Measurements from ENCODE around the gene SLC6A6.
"Not testable (repeated sequence)": the region's sequence is repeated elsewhere in the genome, so short reads cannot be mapped to it uniquely, and the experiment has no call there.

SLC6A6 gene

DNA sequence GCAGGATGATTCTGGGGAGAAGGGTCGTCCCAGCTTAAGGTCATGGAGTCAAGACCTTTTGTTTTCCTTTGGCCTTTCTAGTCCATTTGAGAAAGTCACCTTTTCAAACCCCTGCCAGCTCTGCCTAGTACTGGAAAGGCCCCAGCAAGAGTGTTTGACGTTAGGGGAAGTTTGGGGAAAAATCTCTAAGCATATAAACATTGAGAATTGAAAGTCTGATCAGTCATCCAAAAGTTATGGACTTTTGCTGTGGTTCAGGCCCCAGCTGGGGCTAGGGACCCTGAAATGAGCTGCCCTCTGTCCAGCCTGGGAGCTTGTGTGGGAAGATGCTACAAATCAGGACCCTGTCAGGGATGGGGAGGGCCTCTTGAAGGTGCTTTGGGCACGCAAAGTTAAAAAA is 21.6 kb downstream of the SLC6A6 start:
- peak; percentile 74 for DNase-seq

DNA sequence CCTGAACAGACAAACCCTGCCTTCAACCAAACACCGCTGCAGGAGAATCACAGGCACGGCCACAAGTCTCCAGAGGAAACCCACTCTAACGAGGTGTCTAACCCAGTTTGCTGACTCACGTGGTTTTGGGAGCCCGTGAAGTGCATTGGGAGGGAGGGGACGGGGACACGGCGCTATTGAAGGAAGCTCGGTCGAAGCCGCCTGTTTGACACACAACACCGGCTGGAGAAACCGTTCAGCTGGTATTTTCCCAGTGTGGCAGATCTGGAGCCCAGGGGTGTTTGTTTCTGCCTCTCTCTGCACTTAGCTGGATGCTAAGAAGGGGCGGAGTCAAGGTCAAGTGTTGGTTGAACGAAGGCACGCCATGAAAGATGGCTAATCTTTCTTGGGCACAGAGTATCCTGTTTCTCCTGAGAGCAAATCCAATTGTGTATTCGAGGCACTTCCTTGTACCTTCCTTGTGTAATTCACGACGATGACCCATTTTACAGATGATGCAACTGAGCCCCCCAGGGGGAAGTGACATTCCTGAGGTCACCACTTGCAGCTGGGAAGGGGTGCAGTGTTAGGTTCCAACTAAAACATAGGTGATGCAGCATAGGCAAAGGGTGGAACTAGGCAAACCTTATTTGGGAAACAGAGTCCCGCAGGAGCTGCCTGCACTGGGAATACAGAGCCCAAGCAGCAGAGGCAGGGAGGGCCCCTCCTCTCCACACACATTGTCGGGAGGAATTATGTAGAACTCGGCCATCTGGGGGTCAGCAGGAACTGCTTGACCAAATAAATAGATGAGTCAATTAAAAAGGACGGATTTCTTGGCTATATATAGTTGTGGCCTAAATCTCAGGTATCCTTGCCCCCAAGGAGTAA is 22.5 kb downstream of the SLC6A6 start:
- DNase-seq: peak; percentile 69

DNA sequence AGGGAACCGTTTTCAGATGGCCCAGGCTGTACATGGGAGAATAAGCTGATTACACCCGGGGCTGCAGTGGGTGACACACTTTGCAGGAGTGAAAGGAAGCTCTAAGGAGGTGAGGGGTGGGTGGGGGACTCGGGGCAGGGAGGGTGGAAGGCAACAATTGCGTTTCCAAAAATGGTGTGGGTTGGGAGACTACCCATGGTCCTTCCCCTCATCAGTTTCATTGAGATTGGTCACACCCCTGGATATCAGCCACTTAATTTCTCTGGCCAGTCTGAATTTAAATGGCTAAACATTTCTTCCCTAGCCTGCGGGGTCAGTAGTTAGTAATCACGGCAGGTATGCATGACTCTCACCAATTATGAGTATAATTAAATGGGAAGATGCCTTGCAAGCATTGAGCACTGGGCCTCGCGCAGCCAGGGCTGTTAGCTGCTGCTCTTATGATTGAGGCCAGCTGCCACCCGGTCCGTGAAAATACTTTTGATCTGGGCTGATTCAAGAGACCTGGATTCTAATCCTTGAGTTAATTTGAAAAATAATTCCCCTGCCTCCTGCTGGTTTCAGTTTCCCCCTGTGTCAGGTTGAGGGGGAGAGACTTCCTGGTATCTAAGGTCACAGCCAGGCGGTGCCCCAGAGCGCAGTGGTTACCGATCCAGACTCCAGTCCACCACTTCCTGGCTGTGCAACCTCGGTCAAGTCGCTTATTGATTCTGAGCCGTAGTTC is 23.3 kb downstream of the SLC6A6 start:
- DNase-seq: peak; percentile 86

DNA sequence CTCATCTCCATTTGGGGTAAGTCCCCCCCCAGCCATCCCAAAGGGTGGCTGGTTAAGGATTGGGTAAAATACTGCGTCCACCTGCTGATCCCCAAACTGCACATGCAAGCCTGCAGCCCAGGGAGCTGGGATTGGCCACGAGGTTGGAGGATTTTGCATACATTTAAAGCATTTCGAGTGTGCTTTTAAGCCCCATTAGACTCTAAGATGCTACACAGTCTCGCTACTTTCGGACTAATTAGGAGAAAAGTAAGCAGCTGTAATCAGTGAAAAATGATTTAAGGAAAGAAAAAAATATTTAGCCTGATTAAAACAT is 23.9 kb downstream of the SLC6A6 start:
- no peak for DNase-seq

DNA sequence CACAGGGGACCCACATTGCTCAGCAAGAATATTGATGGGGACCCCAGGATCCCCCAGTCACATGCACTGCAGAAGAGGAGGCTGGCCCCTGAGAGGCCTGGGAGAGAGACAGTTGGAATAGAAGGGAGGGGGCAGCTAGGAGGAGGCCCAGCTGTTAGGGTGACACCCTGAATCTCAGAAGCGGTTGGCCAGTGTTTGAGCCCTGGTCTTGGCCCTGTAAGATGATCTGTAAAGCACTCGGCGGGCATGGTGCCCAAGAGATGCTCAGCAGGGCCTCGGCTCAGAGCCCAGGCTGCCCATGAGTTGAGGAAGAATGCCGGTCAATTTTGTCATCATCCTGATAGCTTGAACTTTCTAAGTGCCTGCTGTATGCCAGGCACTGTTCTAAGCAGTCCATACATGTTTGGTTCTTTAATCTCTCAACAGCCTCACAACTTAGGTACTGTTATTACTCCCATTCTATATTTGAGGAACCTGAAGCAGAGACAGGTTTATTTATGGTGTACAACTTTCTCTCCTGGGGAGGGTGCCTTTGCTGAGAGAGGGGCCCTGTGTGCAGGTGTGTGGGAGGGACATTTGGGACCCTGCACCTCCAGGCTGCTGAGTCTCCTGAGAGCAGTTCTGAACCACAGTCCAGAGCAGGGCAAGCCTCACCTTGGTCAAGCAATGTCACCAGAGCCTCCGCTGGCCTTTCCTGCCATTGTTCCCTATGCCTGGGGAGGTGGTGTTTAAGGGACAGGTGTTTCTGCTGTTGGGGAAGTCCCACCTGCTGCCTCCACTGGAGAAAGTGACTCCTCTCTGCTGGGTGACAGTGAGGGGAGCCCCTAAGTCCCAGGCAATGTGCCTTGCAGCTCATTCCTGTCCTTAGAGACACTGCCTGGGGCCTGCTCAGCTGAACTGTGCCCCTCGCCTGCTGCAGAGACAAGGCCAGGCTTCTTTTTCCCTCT is 26.0 kb downstream of the SLC6A6 start:
- no peak for DNase-seq

DNA sequence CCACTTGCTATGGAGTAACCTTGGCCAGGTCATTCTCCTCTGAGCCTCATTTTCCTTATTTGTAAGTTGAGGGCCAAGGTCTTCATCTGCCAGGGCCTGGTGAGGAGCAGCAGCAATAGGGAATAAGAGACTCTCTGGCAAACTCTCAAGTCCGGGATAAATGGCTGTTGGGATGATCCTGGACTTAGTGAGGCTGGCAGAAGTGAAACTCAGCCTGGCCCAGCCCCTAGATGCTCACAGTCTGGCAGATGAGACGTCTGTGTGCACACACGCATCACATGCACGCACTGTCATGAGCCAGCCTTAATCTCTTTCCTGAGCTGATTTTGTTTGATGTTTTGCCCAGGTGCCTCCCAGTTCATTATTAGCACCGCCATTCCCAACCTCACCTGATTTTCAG is 26.8 kb downstream of the SLC6A6 start:
- DNase-seq: peak; percentile 89

DNA sequence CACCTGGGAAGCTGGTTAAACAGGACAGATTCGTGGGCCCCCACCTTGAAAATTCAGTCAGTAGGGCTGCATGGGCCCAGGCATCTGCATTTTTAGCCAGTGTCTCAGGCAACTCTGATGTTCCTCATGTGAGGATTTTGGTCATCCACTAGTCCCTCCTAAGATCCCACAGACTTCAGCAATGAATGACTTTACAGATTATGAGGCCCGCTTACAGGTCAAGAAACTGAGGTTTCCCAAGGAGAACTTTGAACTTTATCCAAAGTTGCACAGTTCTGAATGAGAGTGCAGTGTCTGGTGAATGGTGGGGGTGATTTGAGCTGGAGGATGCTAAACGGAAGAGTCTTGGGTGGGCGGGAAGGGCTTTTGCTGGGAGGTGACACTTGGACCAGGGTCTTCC is 27.2 kb downstream of the SLC6A6 start:
- DNase-seq: no peak

DNA sequence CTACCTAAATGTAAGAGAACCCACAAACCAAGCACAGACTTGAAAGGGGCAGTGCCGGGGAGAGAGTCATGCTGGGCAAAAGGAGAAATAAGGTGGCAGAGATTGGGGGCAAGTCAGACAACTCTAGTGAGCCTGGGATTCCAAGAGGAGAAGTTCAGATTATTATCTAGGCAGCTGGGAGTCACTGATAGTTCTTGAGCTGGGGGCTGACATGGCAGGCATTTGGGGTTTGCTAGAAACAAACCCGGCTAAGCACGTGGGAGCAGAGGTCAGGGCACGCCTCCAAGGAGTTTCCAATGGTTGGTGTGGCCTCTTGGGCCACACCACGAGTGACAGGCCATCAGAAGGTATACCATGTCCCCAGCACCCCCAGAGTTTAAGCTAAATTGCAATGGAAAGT is 27.6 kb downstream of the SLC6A6 start:
- DNase-seq: no peak

DNA sequence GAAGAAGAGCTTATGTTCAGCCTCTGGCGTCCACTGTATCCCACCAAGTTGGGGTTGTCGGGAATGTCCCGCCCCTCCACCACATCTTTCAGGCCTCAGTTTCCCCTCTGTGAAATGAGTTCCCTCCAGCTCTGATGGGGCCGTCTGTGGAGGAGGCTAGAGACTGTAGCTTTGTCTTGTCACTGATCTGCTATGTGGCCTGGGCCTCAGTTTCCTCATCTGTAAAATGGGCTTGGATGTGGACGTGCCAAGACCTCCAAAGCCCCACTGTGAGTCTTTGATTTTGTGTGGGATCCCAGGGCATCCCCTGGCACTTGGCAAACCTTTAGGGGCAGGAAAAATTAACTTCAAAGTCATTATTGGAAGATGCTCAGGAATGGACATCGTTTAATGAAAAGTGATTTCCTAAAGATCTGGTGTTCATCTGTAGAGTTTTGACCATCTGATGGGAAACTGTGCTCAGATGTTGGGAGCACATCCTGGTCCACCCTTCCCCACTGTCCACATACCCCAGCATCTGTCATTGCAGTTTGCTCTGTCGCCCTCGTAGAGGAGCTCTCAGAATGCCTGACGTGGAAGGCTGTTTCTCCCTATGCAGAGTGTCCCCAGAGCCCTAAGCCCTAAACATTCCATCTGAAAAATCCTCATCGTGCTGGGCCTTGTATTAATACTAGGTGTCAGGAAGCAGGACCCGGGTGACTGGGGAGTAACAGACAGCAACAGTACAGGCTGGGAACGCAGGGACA is 28.5 kb downstream of the SLC6A6 start:
- no peak for DNase-seq

DNA sequence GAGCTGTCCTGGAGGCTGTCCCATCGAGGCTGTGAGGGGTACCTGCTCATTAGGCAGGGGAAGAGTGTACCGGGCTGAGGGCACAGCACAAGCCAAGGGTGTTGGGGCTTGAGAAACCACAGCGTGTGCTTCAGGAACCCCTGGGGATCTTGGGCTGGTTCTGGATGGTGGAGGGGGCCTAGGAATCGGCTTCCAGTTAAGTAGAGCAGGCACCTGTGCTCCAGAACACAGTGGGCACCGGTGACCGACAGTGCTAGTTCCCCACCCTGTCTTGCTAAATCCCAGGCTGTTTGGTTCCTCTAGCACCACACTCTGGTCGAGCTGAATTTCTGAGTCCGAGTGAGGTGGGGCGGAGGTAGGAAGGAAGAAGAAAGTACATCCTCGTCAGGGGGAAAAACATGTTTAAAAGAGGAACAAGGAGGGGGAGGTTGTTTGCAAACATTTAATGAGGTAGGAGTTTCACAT is 29.1 kb downstream of the SLC6A6 start:
- DNase-seq: no peak

DNA sequence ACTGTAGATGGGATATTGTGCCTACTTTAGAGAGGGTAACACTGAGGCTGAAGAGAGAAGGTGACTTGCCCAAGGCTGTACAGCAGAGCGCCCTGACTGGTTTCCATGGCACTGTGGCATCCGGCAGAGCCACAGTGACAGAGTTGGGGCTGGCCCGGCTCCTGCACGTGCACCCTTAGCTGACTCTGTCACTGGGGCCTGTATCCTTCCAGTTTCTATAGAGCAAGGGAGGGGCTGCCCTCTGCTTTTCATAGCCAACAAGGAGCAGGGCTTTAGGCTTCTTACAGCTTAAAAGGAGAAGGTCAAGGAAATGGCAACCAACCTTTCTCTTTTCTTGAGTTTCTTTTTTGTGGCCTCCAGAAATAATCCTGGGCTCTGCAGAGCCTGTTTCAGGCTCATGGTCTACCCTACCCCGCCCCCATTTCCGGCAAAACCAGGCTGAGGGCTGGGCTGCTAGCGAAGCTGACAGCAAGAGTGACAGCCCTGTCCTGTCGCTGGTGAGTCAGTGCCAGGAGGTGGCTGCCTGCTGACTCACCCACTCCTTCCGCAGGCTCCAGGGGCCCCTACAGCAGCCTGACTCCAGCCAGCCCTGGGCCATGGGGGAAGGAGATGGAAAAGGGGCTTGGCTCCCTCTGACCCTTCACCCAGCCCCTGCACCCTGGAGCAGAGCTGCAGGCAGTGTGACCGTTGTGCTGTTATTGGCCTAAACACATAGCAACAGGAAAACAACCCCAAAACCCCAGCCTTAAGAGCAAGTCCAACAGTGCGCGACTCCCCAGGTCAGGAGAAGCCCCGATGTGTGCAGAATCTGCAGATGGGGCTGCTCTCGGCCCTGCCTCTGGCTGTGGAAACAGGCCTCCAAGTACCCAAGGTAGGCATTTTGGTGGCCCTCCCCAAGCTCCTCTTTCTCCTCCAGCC is 29.8 kb downstream of the SLC6A6 start:
- peak; percentile 96 for DNase-seq

DNA sequence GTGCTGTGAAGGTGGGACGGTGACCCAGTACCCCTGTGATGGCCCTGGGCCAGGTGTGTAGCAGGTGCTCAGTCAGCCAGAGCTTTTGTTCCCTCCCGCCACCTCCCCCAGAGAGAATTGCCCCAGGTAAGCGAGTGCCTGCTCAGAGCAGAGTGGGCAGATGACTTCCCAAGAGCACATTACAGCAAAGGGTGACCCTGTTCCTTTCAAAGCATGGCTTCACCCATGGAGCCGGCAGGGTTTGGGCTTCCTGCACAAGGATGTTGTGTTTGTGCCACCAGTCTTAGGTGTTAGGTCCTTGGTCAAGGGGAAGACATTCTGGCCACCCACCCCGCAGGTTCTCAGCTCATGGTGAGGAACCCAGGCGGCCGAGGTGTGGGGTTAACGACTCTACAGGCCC is 30.7 kb downstream of the SLC6A6 start:
- no peak for DNase-seq

DNA sequence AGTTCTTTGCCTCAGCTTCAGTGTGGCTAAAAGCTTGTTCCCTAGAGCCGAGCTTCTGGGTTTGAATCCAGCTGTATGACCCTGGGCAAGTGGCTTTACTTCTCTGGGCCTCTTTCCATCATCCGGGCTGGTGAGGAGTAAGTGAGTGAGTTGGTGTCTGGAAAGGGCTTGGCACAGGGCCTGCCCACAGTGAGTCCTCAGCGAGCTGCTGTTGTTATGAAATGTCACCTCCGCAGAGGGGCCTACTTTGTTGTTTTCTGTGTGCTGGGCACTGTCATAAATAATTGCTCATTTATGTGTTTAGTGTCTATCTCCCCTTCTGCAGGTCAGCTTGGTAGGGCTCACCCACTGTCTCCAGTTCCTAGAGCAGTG is 31.7 kb downstream of the SLC6A6 start:
- DNase-seq: peak; percentile 77

DNA sequence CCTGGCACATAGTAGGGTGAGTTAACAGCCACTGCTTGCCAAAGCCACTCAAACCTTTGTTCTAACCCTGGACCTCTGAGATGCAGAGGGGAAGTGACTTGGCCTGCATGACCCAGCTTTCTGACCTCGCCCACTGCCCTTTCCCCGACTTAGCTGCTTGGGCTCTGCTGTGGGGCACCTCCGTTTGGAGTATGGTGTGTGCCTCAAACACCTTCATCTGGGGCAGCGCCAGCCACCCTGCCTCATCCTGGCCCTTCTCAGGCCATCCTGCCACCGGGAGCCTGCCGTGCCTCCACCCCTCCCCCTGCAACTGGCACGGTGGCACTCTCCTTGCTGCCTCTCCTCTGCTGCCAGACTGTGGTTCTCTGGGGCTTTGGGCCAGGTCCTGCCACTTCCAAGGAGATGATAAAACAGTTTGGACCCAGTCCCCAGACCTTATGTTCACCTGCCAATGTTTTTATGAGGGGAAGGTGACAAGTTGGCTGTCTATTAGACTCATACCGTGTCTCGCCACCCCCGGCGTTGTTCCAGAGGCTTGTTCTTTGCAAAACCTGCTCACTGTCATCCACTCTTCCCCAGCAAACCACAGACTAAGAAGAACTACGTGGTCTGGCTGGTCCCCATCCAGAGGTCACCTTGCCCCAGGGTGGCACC is 32.2 kb downstream of the SLC6A6 start:
- peak; percentile 71 for DNase-seq

DNA sequence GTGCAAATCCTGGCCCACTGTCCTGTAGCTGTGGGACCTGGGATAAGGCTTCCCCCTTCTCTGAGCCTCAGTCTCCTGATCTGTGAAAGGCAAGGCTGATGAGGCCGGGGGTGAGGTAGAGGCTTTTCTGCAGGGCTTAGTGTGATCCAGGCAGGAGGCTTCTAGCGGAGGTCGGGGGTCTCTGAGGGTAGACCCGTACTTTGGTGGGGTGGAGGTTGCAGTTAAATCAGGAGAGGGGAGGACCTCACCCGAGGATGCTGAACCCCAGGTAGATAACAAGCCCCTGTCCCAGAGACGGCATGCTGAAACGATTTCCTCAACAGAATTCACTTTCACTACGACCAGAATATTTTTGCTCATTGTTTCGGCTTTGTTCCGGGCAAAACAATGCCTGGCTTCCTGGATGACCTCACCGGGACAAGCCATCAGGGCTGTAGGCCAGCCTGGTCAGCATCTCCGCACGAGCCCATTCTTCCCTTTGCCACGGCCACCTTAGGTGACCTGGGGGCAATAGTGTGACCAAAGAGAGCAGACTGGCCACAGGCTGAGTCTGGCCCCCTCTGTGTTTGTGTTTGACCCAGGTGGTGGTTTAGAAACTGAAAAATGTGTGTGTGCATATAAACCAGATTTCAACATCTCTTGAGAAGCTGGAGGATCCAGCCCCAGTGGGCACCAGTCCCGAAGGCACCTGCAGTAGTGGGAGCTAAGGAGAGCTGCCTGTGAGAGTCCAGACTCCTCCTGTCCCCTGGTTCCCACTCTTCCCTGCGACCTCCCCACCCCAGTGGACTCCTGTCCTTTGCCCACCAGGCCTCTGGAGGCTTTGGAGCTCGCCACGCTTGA is 33.0 kb downstream of the SLC6A6 start:
- peak; percentile 65 for DNase-seq

DNA sequence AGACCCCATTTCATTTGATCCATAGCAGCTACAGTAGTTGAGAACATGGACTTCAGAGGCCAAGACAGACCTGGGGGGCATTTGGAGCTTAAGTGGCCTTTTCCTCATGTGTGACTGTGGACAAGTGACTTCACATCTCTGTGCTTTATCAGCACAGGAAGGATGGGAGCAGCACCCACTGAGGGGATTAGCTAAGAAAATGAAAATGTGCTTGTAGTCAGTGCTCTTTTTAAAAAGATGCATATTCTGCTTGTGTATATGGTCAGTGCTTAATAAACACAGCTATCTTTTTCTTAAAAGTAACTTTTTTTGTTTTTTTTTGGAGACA is 34.5 kb downstream of the SLC6A6 start:
- no peak for DNase-seq

DNA sequence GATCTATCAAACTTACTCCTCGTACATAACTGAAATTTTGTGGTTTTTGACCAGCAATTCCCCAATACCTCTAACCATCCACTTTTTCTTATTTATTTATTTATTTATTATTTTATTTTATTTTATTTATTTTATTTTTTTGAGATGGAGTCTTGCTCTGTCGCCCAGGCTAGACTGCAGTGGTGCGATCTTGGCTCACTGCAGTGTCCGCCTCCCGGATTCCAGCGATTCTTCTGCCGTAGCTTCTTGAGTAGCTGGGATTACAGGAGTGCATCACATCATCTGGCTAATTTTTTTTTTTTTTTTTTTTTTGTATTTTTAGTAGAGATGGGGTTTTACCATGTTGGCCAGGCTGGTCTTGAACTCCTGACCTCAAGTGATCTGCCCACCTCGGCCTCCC is 35.3 kb downstream of the SLC6A6 start:
- DNase-seq: not testable (repeated sequence)

DNA sequence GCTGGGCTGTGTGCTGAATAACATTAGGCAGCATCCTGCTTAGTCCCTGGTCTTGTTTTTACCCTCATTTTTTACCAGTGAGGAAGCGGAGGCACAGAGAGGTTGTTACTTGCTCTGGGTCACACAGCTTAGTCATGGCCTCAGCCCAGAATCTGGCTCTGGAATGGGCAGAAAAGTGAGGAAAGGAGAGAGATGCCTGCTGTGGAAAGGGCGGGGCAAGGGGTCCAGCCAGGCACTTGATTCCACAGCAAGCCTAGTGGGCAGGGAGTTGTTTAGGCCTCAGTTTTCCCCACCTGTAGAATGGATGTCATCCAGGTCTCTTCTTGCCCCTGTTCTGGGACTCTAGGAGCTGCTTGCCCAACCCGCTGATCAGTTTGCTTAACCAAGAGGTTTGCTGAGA is 35.9 kb downstream of the SLC6A6 start:
- no peak for DNase-seq

DNA sequence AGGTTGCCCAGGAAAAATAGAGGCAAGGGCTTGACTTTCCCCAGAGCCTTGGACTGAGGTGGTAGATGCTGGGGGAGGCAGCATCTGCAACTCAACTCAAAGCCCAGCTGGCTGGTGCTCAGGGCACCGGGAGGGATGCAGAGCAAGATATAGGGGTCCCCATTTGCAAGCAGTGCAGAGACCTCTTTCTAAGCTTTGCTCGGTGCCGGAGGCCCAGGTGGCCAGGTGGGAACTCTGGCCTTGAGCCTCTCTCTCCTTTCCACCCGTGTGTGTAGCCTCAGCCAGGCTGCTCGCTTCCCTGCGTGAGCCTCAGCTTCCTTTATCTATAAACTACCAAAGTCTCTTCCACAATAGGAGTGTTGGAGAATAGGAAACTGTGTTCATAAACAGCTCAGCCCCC is 36.5 kb downstream of the SLC6A6 start:
- DNase-seq: no peak
